ENCODE results near the gene LRCH4. TPM values are rescaled to one million over a fixed set of nuclear protein-coding genes. Genes with fewer than 3 reads are reported as not detected.
"Not testable (repeated sequence)": the region's sequence is repeated elsewhere in the genome, so short reads cannot be mapped to it uniquely, and the experiment has no call there.

The LRCH4 gene
- total RNA-seq, 1 experiment from 2014 or later, result 12.2 TPM

DNA sequence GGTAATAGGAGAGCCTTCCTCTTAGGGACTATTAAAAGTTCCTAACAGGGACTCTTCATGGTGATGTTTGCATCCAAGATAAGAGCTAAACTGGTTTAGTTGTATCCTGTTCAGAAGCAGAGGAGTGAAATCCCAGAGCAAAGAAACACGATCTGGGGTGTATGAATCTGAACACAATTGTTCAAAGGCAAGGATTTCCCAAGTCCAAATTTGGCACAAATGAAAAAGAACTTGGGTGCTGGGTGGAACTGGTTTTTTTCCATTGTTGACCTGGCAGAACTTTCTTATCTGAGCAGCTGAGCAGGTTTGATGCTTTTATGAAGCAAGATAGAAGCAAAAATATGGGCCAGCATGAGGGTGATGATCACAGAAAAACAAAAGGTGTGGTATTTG lies 41.0 kb downstream of the LRCH4 start:
- DNase-seq (ENCODE audit: low read depth), result peak; percentile 51

DNA sequence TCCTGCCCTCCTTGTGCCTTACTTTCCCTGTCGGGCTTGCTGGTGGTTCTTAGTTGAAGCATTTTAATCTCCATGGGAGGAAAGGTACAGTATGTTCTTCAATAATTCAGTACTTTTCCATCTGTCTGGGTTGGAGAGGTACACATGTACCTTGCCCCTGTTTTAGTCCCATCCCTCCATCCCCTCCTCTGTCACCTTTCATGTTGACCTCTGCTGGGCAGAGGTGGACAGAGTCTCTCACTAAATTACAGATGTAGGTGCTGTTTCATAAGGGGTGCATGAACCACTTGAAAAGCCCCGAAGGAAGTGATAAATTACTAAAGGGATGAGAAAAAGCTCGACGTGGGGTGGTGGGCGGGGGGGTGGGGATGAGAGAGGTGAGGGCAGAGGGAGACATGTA lies 41.5 kb downstream of the LRCH4 start:
- no peak for DNase-seq (ENCODE audit: low read depth)

DNA sequence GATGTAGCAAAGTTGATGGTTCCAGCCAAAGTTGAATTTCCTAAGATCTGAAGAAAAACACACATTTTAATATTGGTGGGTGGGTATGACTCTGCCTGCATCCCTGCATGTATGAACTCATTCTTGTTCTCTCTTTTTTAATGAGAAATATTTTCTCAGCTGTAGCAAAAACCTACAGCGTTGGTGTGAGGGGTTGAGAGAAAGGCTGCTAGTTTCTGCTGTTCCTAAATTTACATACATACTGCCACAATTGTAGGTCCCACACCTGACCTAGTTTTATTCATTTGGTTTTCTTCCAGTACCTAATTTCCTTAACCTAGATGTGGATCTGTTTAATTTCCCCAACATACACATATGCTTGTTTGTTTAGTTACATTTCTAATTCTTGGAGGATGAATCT lies 42.3 kb downstream of the LRCH4 start:
- no peak for DNase-seq (ENCODE audit: low read depth)

DNA sequence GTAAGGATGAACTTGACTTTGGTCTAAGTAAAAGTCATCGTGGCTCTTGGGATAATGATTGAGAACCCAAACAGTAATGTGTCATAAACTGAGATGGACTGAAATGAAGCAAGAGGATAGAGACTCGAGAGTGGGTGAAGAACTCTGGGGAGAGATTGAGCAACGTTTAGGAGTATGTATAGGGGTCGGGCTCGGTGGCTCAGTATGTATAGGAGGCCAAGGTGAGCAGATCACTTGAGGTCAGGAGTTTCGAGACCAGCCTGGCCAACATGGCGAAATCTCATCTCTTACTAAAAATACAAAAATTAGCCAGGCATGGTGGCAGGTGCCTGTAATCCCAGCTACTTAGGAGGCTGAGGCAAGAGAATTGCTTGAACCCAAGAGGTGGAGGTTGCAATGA lies 44.6 kb downstream of the LRCH4 start:
- not testable (repeated sequence) for DNase-seq (ENCODE audit: low read depth)

DNA sequence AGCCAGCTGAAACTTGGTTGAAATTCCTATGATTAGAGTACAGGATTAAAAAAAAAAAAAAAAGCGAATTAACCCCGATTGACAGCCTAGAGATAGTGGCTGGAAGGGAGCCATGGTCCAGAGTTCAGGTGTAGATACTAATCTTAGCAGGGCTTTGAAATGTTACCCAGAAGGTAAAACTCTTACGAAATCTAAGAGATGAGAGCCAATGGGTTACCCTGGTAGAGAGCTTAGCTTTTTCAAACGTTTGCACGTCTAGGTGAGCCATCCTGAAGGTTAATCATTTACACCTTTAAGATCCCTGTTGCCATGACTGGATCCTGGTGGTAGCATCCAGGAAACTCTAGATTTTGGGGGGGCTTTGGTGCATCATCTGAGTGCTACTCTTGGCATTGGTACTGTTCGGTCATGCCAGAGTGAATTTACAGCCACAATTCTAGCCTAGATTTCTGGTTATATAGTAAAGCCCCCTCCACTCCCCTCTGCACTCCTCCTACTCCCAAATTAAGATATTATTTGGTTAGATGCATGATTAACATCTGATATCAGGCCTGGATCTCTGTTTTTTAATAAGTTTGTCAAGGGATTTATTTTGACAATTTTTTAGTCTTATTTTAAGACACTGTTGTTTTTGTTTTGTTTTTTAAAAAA lies 45.7 kb downstream of the LRCH4 start:
- no peak for DNase-seq (ENCODE audit: low read depth)

DNA sequence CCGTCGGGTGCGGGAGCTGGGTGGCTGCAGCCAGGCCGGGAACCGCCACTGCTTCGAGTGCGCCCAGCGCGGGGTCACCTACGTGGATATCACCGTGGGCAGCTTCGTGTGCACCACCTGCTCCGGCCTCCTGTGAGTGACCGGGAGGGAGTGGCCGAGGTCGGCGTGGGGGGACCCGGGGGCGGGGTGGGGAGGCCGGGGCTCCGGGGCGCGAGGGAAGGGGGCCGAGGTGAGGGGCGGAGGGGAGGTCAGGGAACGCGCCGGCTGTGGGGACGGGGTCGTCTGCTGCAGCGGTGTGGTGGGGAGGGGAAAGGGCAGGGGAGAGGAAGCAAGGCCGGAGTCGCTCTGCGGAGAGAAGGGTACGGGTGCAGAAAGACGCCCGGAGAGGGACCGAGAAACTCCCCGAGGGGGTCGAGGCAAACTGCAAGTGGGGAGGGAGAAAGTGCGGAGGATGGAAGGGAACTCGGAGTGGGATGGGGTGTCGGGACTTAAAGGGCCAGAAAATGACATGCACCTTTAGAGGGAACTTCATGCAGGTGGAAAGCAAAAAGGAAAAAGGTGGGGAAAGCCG lies 46.4 kb downstream of the LRCH4 start:
- DNase-seq (ENCODE audit: low read depth), result no peak

DNA sequence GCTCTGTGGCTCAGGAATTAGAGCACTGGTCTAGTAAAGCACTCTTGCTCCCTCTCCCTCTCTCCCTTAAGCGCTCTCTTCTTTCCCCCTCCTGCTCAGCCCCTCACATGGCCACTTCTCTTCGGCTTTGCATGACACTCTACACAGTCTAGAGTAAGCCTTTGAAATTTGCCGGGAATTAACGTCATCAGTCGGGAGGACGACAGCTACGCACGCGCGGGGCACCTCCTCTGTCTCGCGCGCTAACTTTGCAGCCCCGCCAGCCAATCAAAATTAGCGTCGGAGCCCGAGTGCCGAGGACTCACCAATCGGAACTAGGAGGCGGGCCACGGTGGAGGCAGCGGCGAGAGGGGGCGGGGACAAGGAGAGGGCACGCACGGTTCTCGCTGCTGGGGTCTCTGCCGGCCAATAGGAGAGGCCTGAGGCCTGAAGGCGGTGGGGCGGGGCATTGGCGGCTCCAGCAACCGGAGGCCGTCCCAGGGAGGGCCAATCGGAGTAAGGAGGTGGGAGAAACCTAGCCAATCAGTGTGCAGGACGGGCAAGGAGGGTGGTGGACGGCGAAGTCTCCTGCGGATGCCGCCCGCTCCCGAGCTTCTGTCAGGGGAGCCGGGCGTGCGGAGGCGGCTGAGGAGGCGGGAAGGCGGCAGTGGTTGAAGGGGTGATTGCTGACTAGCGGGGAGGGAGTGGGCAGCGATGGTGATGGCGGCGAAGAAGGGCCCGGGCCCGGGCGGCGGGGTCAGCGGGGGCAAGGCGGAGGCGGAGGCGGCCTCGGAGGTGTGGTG lies 47.1 kb downstream of the LRCH4 start, which contains the start of gene AGFG2:
TSS of gene AGFG2 (plus strand) at position 550 of the 782 bp plus-strand sequence. CDS start at position 694, 144 bp downstream.
- DNase-seq (ENCODE audit: low read depth), result peak; percentile 100

DNA sequence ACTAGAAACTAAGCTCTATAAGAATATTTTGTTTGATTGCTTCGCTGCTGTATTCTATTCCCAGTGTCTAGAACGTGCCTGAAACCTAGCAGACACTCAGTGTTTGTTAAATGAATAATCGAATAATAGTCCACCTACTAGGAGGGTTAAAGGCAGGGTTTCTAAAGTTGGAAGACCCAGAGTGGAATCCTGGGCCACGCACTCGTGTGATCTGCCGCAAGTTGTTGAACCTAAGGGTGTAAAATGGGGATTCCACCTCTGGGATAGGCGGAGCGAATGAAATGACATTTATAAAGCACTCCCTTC lies 47.6 kb downstream of the LRCH4 start:
- DNase-seq (ENCODE audit: low read depth), result no peak

DNA sequence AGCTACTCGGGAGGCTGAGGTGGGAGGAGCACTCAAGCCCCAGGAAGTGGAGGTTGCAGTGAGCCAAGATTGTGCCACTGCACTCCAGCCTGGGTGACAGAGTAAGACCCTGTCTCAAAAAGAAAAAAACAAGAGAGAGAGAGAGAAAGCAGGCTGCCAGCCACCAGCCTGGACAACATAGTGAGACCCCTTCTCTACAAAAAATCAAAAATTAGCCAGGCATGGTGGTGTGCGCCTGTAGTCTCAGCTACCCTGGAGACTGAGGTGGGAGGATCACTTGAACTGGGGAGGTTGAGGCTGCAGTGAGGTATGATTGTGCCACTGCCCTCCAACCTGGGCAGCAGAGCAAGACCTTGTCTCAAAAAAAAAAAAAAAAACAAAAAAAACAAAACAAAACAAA lies 49.2 kb downstream of the LRCH4 start:
- not testable (repeated sequence) for DNase-seq (ENCODE audit: low read depth)

DNA sequence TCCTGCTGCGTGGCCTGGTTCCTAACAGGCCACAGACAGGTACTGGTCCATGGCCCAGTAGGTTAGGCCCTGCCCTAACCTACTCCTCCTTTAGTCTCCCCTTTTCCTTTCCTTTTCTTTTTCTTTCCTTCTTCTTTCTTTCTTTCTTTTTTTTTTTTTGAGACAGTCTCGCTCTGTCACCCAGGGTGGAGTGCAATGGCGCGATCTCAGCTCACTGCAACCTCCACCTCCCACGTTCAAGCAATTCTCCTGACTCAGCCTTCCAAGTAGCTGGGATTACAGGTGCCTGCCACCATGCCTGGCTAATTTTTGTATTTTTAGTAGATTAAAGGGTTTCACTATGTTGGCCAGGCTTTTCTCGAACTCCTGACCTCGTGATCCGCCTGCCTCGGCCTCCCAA lies 49.9 kb downstream of the LRCH4 start:
- not testable (repeated sequence) for DNase-seq (ENCODE audit: low read depth)

DNA sequence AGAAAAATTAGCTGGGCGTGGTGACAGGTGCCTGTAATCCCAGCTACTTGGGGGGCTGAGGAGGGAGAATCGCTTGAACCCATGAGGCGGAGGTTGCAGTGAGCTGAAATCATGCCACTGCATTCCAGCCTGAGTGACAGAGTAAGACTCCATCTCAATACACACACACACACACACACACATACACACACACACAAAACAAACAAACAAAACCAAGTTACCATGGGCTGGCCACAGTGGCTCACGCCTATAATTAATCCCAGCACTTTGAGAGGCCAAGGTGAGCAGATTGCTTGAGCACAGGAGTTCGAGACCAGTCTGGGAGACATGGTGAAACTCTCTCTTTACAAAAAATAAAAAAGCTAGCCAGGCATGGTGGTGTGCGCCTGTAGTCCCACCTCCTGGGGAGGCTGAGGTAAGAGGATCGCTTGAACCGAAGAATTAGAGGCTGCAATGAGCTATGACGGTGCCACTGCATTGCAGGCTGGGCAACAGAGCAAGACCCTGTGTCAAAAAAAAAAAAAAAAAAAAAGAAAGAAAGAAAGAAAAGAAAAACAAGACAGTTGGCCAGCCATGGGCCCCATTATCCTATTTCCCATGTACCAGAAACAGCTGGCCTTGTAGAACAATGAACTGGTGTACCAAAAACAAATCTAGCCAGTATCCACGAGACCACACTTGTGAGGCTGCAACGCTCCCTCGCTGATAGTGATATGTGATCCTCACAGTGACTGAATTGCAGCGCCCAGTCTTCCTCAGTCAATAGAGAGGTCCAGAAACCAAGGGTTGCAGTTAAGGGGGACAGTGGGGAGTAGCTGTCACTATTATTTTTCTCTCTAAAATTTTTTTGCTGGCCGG lies 53.5 kb downstream of the LRCH4 start:
- DNase-seq (ENCODE audit: low read depth), result no peak

DNA sequence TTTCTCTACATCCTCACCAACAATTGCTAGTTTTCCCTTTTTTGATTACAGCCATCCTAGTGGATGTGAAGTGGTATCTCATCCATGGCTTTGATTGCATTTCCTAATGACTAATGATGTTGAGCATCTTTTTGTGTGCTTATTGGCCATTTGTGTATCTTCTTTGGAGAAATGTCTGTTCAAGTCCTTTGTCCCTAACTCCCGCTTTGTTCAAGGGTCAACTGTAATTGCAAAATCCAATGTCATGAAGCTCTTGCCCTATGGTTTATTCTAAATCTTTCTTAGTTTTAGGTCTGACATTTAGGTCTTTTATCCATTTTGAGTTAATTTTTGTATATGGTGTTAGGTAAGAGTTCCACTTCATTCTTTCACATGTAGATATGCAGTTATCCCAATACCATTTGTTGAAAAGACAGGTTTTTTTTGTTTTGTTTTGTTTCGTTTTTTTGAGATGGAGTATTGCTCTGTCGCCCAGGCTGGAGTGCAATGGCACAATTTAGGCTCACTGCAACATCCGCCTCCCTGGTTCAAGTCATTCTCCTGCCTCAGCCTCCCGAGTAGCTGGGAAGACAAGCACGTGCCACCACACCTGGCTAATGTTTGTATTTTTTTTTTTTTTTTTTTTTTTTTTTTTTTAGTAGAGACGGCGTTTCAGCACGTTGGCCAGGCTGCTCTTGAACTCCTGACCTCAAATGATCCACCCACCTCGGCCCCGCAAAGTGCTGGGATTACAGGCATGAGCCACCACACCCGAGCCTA lies 57.6 kb downstream of the LRCH4 start:
- DNase-seq (ENCODE audit: low read depth), result not testable (repeated sequence)

Other genes starting within 250 kb of the LRCH4 start
- gene PILRB, start 228.0 kb downstream of the LRCH4 start, total RNA-seq (2014; rRNA removed; shearing (Covaris generic)), result 7.0 and 8.0 TPM in 2 replicates
- gene PILRA, start 212.6 kb downstream of the LRCH4 start, total RNA-seq (2014; rRNA removed; shearing (Covaris generic)), result 0.54 TPM in 1 of 2 replicates, not detected in the other
- 5.2 and 7.8 TPM in 2 replicates for gene ZCWPW1, start 157.4 kb downstream of the LRCH4 start, total RNA-seq (2014; rRNA removed; shearing (Covaris generic))
- gene MEPCE, start 156.3 kb downstream of the LRCH4 start, total RNA-seq (2014; rRNA removed; shearing (Covaris generic)), result 32.7 and 48.2 TPM in 2 replicates
- 17.7 and 23.7 TPM in 2 replicates for gene PPP1R35, start 149.6 kb downstream of the LRCH4 start, total RNA-seq (2014; rRNA removed; shearing (Covaris generic))
- gene SPACDR, start 121.9 kb downstream of the LRCH4 start, total RNA-seq (2014; rRNA removed; shearing (Covaris generic)), result 2.4 TPM in 1 of 2 replicates, not detected in the other
- gene TSC22D4, start 106.9 kb downstream of the LRCH4 start, total RNA-seq (2014; rRNA removed; shearing (Covaris generic)), result 28.1 and 43.6 TPM in 2 replicates
- gene NYAP1, start 102.2 kb downstream of the LRCH4 start, total RNA-seq (2014; rRNA removed; shearing (Covaris generic)), result 0.02 TPM in 1 of 2 replicates, not detected in the other
- 10.9 and 24.0 TPM in 2 replicates for gene AGFG2, start 46.9 kb downstream of the LRCH4 start, total RNA-seq (2014; rRNA removed; shearing (Covaris generic))
- gene SAP25, start 12.2 kb downstream of the LRCH4 start, total RNA-seq (2014; rRNA removed; shearing (Covaris generic)), result not detected in 2 replicates
- gene FBXO24, start 199 bp upstream of the LRCH4 start, total RNA-seq (2014; rRNA removed; shearing (Covaris generic)), result 0.05 and 0.44 TPM in 2 replicates
- 7.8 and 10.3 TPM in 2 replicates for gene PCOLCE, start 16.2 kb upstream of the LRCH4 start, total RNA-seq (2014; rRNA removed; shearing (Covaris generic))
- 15.6 and 22.0 TPM in 2 replicates for gene MOSPD3, start 26.4 kb upstream of the LRCH4 start, total RNA-seq (2014; rRNA removed; shearing (Covaris generic))
- gene TFR2, start 55.4 kb upstream of the LRCH4 start, total RNA-seq (2014; rRNA removed; shearing (Covaris generic)), result 1.6 and 1.8 TPM in 2 replicates
- not detected in 2 replicates for gene ACTL6B, start 70.3 kb upstream of the LRCH4 start, total RNA-seq (2014; rRNA removed; shearing (Covaris generic))
- 88.6 and 151 TPM in 2 replicates for gene GNB2, start 87.6 kb upstream of the LRCH4 start, total RNA-seq (2014; rRNA removed; shearing (Covaris generic))
- gene GIGYF1, start 108.1 kb upstream of the LRCH4 start, total RNA-seq (2014; rRNA removed; shearing (Covaris generic)), result 4.0 and 12.2 TPM in 2 replicates
- 55.9 and 69.5 TPM in 2 replicates for gene POP7, start 120.0 kb upstream of the LRCH4 start, total RNA-seq (2014; rRNA removed; shearing (Covaris generic))
- not detected in 2 replicates for gene EPO, start 134.3 kb upstream of the LRCH4 start, total RNA-seq (2014; rRNA removed; shearing (Covaris generic))
- not detected in 2 replicates for gene ZAN, start 147.5 kb upstream of the LRCH4 start, total RNA-seq (2014; rRNA removed; shearing (Covaris generic))
- 26.3 and 36.8 TPM in 2 replicates for gene EPHB4, start 241.4 kb upstream of the LRCH4 start, total RNA-seq (2014; rRNA removed; shearing (Covaris generic))